Stimulated activated CD4-positive, alpha-beta T cell treated with anti-CD3 and anti-CD28 coated beads, TNF-alpha, amount 100 ng/mL, for 1 hour (primary cell): Measurements from ENCODE around the gene FAT4.

Experiments
- DNase-seq, 3 donors: peaks; one replicate each; pipeline ENCODE4 v3.0.0-alpha.2; 2020; ENCODE audit warnings: low read depth in 3 of 3, low spot score in 1 of 3

FAT4 gene

GRCh38 chr4:125316791-125317524 lies 2.2 kb downstream of the FAT4 start:
- DNase-seq: no peak

GRCh38 chr4:125317525-125317877 lies 2.7 kb downstream of the FAT4 start:
- no peak for DNase-seq

GRCh38 chr4:125319311-125319710 lies 4.6 kb downstream of the FAT4 start:
- no peak for DNase-seq

GRCh38 chr4:125321709-125322365 lies 7.1 kb downstream of the FAT4 start:
- no peak for DNase-seq

- DNase-seq: no peak
These were observed 7.6 kb downstream of the FAT4 start for GRCh38 chr4:125322366-125322730.

- DNase-seq: no peak
These were observed 8.9 kb downstream of the FAT4 start for GRCh38 chr4:125323654-125324053.

GRCh38 chr4:125325733-125326132 lies 11.0 kb downstream of the FAT4 start:
- no peak for DNase-seq

- no peak for DNase-seq
These were observed 16.4 kb downstream of the FAT4 start for GRCh38 chr4:125331116-125331515.

GRCh38 chr4:125334926-125335325 lies 20.2 kb downstream of the FAT4 start:
- DNase-seq: no peak

- DNase-seq: no peak
These were observed 24.1 kb downstream of the FAT4 start for GRCh38 chr4:125338814-125339213.

- DNase-seq: no peak
These were observed 29.4 kb downstream of the FAT4 start for GRCh38 chr4:125344198-125344597.

GRCh38 chr4:125346616-125347015 lies 31.9 kb downstream of the FAT4 start:
- no peak for DNase-seq

- no peak for DNase-seq
These were observed 35.8 kb downstream of the FAT4 start for GRCh38 chr4:125350470-125351135.

- no peak for DNase-seq
These were observed 37.8 kb downstream of the FAT4 start for GRCh38 chr4:125352521-125352920.

- DNase-seq: no peak
These were observed 38.4 kb downstream of the FAT4 start for GRCh38 chr4:125353131-125353530.

GRCh38 chr4:125355791-125356190 lies 41.0 kb downstream of the FAT4 start:
- no peak for DNase-seq

GRCh38 chr4:125357675-125358074 lies 42.9 kb downstream of the FAT4 start:
- DNase-seq: no peak

- no peak for DNase-seq
These were observed 43.7 kb downstream of the FAT4 start for GRCh38 chr4:125358453-125358852.

GRCh38 chr4:125359363-125359762 lies 44.6 kb downstream of the FAT4 start:
- DNase-seq: no peak

- DNase-seq: no peak
These were observed 45.3 kb downstream of the FAT4 start for GRCh38 chr4:125359960-125360634.

GRCh38 chr4:125360727-125361126 lies 46.0 kb downstream of the FAT4 start:
- DNase-seq: no peak
